SU-DHL-6 (cell line): ENCODE measurements around the gene NIN.

Source experiments
- EZH2phosphoT487 ChIP-seq: fragments of 200-600 bp; sonication (generic), shearing (Covaris generic); conservative IDR thresholded peaks from 2 replicates; pipeline ENCODE4 v1.6.1; 2018; ENCODE audit warnings: mild to moderate bottlenecking, antibody characterized with exemption, low read length, moderate library complexity, mixed read lengths
- TF ChIP-seq, protein P1 (sequence below): fragments of 200-600 bp; sonication (generic); IDR thresholded peaks from one replicate; pipeline ENCODE4 v1.5.1; 2017; ENCODE audit warnings: antibody characterized with exemption, mild to moderate bottlenecking, low read length, moderate library complexity; ENCODE audit not compliant: insufficient read depth, poor library complexity, severe bottlenecking

DNA sequence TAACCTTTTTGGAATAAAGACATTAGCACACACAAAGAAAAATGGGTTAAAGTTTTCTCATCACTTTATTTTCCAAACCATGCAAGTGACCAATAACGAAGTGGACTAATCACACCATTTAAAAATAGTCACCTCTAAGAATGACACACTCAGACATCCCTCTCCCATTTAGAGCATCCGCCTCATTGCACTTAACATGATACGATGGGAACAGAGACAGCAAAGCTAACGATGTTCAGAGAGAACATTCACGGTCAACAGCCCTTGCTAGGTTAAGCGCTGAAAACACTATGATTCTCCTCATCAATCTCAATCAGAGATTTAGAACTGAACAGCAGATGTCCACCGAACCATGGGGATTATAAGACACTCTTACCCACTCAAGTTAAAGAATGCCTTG, 35.8 kb downstream of the NIN start:
- TF ChIP-seq, protein P1, sequence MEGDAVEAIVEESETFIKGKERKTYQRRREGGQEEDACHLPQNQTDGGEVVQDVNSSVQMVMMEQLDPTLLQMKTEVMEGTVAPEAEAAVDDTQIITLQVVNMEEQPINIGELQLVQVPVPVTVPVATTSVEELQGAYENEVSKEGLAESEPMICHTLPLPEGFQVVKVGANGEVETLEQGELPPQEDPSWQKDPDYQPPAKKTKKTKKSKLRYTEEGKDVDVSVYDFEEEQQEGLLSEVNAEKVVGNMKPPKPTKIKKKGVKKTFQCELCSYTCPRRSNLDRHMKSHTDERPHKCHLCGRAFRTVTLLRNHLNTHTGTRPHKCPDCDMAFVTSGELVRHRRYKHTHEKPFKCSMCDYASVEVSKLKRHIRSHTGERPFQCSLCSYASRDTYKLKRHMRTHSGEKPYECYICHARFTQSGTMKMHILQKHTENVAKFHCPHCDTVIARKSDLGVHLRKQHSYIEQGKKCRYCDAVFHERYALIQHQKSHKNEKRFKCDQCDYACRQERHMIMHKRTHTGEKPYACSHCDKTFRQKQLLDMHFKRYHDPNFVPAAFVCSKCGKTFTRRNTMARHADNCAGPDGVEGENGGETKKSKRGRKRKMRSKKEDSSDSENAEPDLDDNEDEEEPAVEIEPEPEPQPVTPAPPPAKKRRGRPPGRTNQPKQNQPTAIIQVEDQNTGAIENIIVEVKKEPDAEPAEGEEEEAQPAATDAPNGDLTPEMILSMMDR, result no peak
- no peak for TF ChIP-seq EZH2phosphoT487
